WTC11 (cell line): Measurements from ENCODE around the gene KRT16.

ENCODE experiments used
- CTCF ChIP-seq: fragments of 200-600 bp; IDR thresholded peaks from 2 replicates; pipeline ENCODE4 v1.8.0; 2022; ENCODE audit warnings: antibody characterized with exemption
- JUN ChIP-seq: sonication (generic); formaldehyde crosslinking; IDR thresholded peaks from 2 replicates; pipeline ENCODE4 v1.8.0; 2023; ENCODE audit warnings: mild to moderate bottlenecking, missing genetic modification reagents
- SOX15 ChIP-seq: fragments of 250-450 bp; sonication (Bioruptor Pico); IDR thresholded peaks from 2 replicates; pipeline ENCODE4 v1.9.0; 2021; ENCODE audit warnings: mild to moderate bottlenecking
- SP1 ChIP-seq: sonication (generic); formaldehyde crosslinking; conservative IDR thresholded peaks from 2 replicates; pipeline ENCODE4 v1.8.1; 2022; ENCODE audit warnings: missing genetic modification reagents

- TF ChIP-seq SP1 (CRISPR knock-in tag) (no peak), JUN (no peak), SOX15 (CRISPR knock-in tag) (no peak), CTCF (no peak)
Observed at GRCh38 chr17:41631898-41632285, 19.3 kb upstream of the KRT16 start.
